HepG2 (cell line): Measurements from ENCODE around the gene HUNK. TPM values are rescaled to one million over a fixed set of nuclear protein-coding genes. Genes with fewer than 3 reads are reported as not detected.
A peak's percentile ranks its signal among the peaks of the same experiment; 100 is the strongest.

Experiments used
- GTF2F1 ChIP-seq: fragments of 150-350 bp; IDR thresholded peaks from 2 replicates; pipeline ENCODE4 v1.6.1; 2014; ENCODE audit warnings: low read length
- HDAC6 ChIP-seq: fragments of 200-600 bp; sonication (generic); IDR thresholded peaks from 2 replicates; pipeline ENCODE4 v1.7.0; 2017; ENCODE audit warnings: mild to moderate bottlenecking, antibody characterized with exemption, low read length, low read depth
- JUNB ChIP-seq: sonication (generic); formaldehyde crosslinking; IDR thresholded peaks from 2 replicates; pipeline ENCODE4 v1.8.0; 2022; ENCODE audit warnings: missing genetic modification reagents, mild to moderate bottlenecking, borderline replicate concordance
- MXD4 ChIP-seq: IDR thresholded peaks from 2 replicates; pipeline ENCODE4 v1.6.1; 2016; ENCODE audit warnings: mild to moderate bottlenecking, missing biosample characterization, missing genetic modification reagents
- PCBP1 ChIP-seq: fragments of 200-400 bp; formaldehyde crosslinking; IDR thresholded peaks from 2 replicates; pipeline ENCODE4 v1.6.1; 2017; ENCODE audit warnings: mild to moderate bottlenecking, low read depth, low read length, borderline replicate concordance
- REST ChIP-seq, 2 experiments: IDR thresholded peaks; 2 replicates each; pipeline ENCODE4 v1.6.1; 2011 to 2012; ENCODE audit warnings: low read length in 2 of 2, borderline replicate concordance in 1 of 2, low read depth in 1 of 2, mild to moderate bottlenecking in 1 of 2, moderate library complexity in 1 of 2
- TFDP2 ChIP-seq: sonication (generic); formaldehyde crosslinking; IDR thresholded peaks from 2 replicates; pipeline ENCODE4 v1.4.0; 2020; ENCODE audit warnings: missing genetic modification reagents
- ZBTB3 ChIP-seq: sonication (generic); formaldehyde crosslinking; IDR thresholded peaks from 2 replicates; pipeline ENCODE4 v1.4.0; 2020; ENCODE audit warnings: low read depth, mild to moderate bottlenecking, moderate library complexity, missing genetic modification reagents, borderline replicate concordance
- ZFP37 ChIP-seq: sonication (generic); formaldehyde crosslinking; IDR thresholded peaks from 2 replicates; pipeline ENCODE4 v1.4.0; 2020; ENCODE audit warnings: missing genetic modification reagents, borderline replicate concordance
- ZNF205 ChIP-seq: IDR thresholded peaks from 2 replicates; pipeline ENCODE4 v1.6.1; 2018; ENCODE audit warnings: missing biosample characterization, missing genetic modification reagents
- ZNF546 ChIP-seq: sonication (generic); formaldehyde crosslinking; conservative IDR thresholded peaks from 2 replicates; pipeline ENCODE4 v1.8.1; 2023; ENCODE audit warnings: mild to moderate bottlenecking, missing genetic modification reagents
- ZNF609 ChIP-seq: sonication (generic); formaldehyde crosslinking; IDR thresholded peaks from 2 replicates; pipeline ENCODE4 v1.4.0; 2020; ENCODE audit warnings: mild to moderate bottlenecking, missing genetic modification reagents, borderline replicate concordance
- ZNF879 ChIP-seq: sonication (generic); formaldehyde crosslinking; IDR thresholded peaks from 2 replicates; pipeline ENCODE4 v1.8.1; 2023; ENCODE audit warnings: missing genetic modification reagents
- ZNF891 ChIP-seq: sonication (generic); formaldehyde crosslinking; IDR thresholded peaks from 2 replicates; pipeline ENCODE4 v1.5.0; 2020; ENCODE audit warnings: mild to moderate bottlenecking, missing genetic modification reagents
- ZSCAN29 ChIP-seq: sonication (generic); formaldehyde crosslinking; conservative IDR thresholded peaks from 2 replicates; pipeline ENCODE4 v1.4.0; 2020; ENCODE audit warnings: mild to moderate bottlenecking, missing genetic modification reagents
- polyA plus RNA-seq, 8 experiments: library from polyadenylated mRNA; depleted of rRNA in 3 of 8; stranded (reverse) in 7 of 8; unstranded in 1 of 8; fragments of >200 nt; fragmentation: Illumina TruSeq in 4 of 8; extraction: Trizol in 4 of 8; gene quantifications; 2 replicates each; pipeline versions ENCODE4 v1.2.1 to v1.2.3, GENCODE V29; 2011 to 2016; ENCODE audit warnings: low read depth in 4 of 8, missing spikeins in 1 of 8, mixed read lengths in 1 of 8; ENCODE audit not compliant: insufficient read depth in 1 of 8
- total RNA-seq, 5 experiments: library from RNA; depleted of rRNA; stranded (reverse); fragments of >200 nt; fragmentation: Illumina TruSeq; extraction: Trizol; gene quantifications; 2 replicates each; pipeline ENCODE4 v1.2.3, GENCODE V29; 2016; ENCODE audit warnings: low read depth in 1 of 5
- TF ChIP-seq, protein P1 (sequence below): sonication (generic); formaldehyde crosslinking; IDR thresholded peaks from 2 replicates; pipeline ENCODE4 v1.4.0; 2020; ENCODE audit warnings: missing genetic modification reagents
- TF ChIP-seq, protein P2 (sequence below): sonication (generic); formaldehyde crosslinking; IDR thresholded peaks from 2 replicates; pipeline ENCODE4 v1.4.0; 2020; ENCODE audit warnings: missing genetic modification reagents

The HUNK gene
- total and polyA plus RNA-seq, 2 of the 13 experiments (the other 11 are each of a cell fraction or from before 2014, with no cell fraction given), result 1.8 to 1.9 TPM

GRCh38 chr21:31900121-31900895, 27.5 kb downstream of the HUNK start (continued):
- TF ChIP-seq PCBP1 (no peak), JUNB (no peak), ZFP37 (CRISPR knock-in tag) (no peak), ZSCAN29 (CRISPR knock-in tag) (no peak), ZNF879 (CRISPR knock-in tag) (no peak), REST (IDR thresholded peaks at IDR 0.05; ENCODE audit: borderline replicate concordance in 1 of 2, low read depth in 1 of 2, low read length in 2 of 2) (peak in 1 of 2 experiments; percentile 26; a peak in 1 of 4 replicates), ZNF891 (CRISPR knock-in tag) (no peak), HDAC6 (no peak), ZNF546 (no peak), ZNF609 (CRISPR knock-in tag) (peak; percentile 64), MXD4 (peak; percentile 72; the same call in 1 of the 2 replicates), ZBTB3 (CRISPR knock-in tag) (no peak), GTF2F1 (no peak), ZNF205 (CRISPR knock-in tag) (peak; percentile 20; the same call in 1 of the 2 replicates), TFDP2 (peak; percentile 57; the same call in 1 of the 2 replicates)
- TF ChIP-seq, protein P1, sequence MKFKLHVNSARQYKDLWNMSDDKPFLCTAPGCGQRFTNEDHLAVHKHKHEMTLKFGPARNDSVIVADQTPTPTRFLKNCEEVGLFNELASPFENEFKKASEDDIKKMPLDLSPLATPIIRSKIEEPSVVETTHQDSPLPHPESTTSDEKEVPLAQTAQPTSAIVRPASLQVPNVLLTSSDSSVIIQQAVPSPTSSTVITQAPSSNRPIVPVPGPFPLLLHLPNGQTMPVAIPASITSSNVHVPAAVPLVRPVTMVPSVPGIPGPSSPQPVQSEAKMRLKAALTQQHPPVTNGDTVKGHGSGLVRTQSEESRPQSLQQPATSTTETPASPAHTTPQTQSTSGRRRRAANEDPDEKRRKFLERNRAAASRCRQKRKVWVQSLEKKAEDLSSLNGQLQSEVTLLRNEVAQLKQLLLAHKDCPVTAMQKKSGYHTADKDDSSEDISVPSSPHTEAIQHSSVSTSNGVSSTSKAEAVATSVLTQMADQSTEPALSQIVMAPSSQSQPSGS (CRISPR knock-in tag), result peak; percentile 64
- TF ChIP-seq, protein P2, sequence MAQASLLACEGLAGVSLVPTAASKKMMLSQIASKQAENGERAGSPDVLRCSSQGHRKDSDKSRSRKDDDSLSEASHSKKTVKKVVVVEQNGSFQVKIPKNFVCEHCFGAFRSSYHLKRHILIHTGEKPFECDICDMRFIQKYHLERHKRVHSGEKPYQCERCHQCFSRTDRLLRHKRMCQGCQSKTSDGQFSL (CRISPR knock-in tag), result no peak
